PFSK-1 (cell line): Measurements from ENCODE around the gene ABHD12.

ENCODE experiments used
- FOXP2 ChIP-seq: optimal IDR thresholded peaks from 2 replicates; pipeline ENCODE3; 2011; ENCODE audit warnings: borderline replicate concordance, control low read depth, inconsistent platforms; ENCODE audit not compliant: insufficient read depth; ENCODE audit errors: extremely low read length, extremely low read depth
- POLR2AphosphoS5 ChIP-seq: IDR thresholded peaks from 2 replicates; pipeline ENCODE4 v1.6.1; 2012; ENCODE audit warnings: low read depth, mild to moderate bottlenecking, control low read depth, low read length, moderate library complexity
- SIN3A ChIP-seq: IDR thresholded peaks from 2 replicates; pipeline ENCODE4 v1.6.1; 2012; ENCODE audit warnings: mild to moderate bottlenecking, low read length, moderate library complexity, borderline replicate concordance; ENCODE audit not compliant: insufficient read depth
- TAF1 ChIP-seq: IDR thresholded peaks from 2 replicates; pipeline ENCODE4 v1.6.1; 2012; ENCODE audit warnings: low read length, control low read depth, borderline replicate concordance; ENCODE audit not compliant: insufficient read depth
- TF ChIP-seq, protein P1 (sequence below), 2 experiments: IDR thresholded peaks; 2 replicates each; pipeline versions ENCODE4 v1.6.1 to v1.8.0; 2011 to 2012; ENCODE audit warnings: low read depth in 2 of 2, low read length in 2 of 2, control low read depth in 1 of 2, inconsistent platforms in 1 of 2, mild to moderate bottlenecking in 1 of 2, moderate library complexity in 1 of 2; ENCODE audit not compliant: insufficient read depth in 1 of 2

ABHD12 gene

GRCh38 chr20:25294459-25295385, 95.9 kb downstream of the ABHD12 start:
- no peak for TF ChIP-seq SIN3A
- TF ChIP-seq POLR2AphosphoS5 = peak; percentile 54; the same call in 1 of the 2 replicates
- peak; percentile 53 for TF ChIP-seq FOXP2
- TF ChIP-seq, protein P1, sequence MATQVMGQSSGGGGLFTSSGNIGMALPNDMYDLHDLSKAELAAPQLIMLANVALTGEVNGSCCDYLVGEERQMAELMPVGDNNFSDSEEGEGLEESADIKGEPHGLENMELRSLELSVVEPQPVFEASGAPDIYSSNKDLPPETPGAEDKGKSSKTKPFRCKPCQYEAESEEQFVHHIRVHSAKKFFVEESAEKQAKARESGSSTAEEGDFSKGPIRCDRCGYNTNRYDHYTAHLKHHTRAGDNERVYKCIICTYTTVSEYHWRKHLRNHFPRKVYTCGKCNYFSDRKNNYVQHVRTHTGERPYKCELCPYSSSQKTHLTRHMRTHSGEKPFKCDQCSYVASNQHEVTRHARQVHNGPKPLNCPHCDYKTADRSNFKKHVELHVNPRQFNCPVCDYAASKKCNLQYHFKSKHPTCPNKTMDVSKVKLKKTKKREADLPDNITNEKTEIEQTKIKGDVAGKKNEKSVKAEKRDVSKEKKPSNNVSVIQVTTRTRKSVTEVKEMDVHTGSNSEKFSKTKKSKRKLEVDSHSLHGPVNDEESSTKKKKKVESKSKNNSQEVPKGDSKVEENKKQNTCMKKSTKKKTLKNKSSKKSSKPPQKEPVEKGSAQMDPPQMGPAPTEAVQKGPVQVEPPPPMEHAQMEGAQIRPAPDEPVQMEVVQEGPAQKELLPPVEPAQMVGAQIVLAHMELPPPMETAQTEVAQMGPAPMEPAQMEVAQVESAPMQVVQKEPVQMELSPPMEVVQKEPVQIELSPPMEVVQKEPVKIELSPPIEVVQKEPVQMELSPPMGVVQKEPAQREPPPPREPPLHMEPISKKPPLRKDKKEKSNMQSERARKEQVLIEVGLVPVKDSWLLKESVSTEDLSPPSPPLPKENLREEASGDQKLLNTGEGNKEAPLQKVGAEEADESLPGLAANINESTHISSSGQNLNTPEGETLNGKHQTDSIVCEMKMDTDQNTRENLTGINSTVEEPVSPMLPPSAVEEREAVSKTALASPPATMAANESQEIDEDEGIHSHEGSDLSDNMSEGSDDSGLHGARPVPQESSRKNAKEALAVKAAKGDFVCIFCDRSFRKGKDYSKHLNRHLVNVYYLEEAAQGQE (IDR thresholded peaks at IDR 0.05; ENCODE audit: insufficient read depth in 1 of 2, low read depth in 2 of 2, low read length in 2 of 2) = no peak
- TF ChIP-seq TAF1 = no peak

- TF ChIP-seq, protein P1 (IDR thresholded peaks at IDR 0.05; ENCODE audit: insufficient read depth in 1 of 2, low read depth in 2 of 2, low read length in 2 of 2) = no peak
- TF ChIP-seq TAF1 = no peak
- no peak for TF ChIP-seq POLR2AphosphoS5
- no peak for TF ChIP-seq FOXP2
- TF ChIP-seq SIN3A = no peak
Measured at GRCh38 chr20:25293910-25294458, 96.7 kb downstream of the ABHD12 start.

GRCh38 chr20:25293507-25293906, 97.1 kb downstream of the ABHD12 start:
- TF ChIP-seq, protein P1 (IDR thresholded peaks at IDR 0.05; ENCODE audit: insufficient read depth in 1 of 2, low read depth in 2 of 2, low read length in 2 of 2) = no peak
- no peak for TF ChIP-seq TAF1
- TF ChIP-seq FOXP2 = no peak
- no peak for TF ChIP-seq SIN3A
- no peak for TF ChIP-seq POLR2AphosphoS5

DNA sequence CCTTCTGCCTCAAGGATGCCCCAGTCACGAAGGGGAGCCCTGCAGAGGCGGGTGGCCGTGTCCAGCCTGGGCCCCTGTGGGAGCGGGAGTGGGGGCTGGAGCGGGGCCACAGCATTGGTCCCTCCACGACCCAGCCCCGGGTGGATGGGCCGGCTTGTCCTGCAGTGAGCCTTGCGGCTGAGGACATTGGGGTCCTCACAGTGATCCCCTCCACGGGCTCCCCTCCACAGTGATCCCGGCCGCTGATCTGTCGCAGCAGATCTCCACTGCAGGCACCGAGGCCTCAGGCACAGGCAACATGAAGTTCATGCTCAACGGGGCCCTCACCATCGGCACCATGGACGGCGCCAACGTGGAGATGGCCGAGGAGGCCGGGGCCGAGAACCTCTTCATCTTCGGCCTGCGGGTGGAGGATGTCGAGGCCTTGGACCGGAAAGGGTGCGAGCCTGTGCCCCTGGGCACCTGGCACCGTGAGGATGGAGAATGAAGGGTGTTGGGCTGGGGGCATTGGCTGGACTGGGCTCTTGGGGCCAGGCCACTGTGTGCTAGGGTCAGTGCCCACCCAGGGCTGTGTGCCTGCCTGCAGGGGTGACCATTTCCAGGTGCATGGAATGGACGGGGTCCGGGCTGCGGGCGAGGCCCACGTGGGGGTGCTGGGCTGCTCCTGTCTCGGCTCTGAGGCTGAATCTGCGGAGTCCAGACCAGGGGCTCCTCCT, 98.3 kb downstream of the ABHD12 start:
- TF ChIP-seq POLR2AphosphoS5 (no peak), SIN3A (no peak), FOXP2 (no peak), TAF1 (no peak)
- TF ChIP-seq, protein P1 (IDR thresholded peaks at IDR 0.05; ENCODE audit: insufficient read depth in 1 of 2, low read depth in 2 of 2, low read length in 2 of 2) = no peak
